Measurements from ENCODE around the gene MAP2K2.

Gene MAP2K2

GRCh38 chr19:4043966-4044715 is 79.8 kb downstream of the MAP2K2 start:
- DNase-seq (ENCODE audit: low read depth in 2 of 2): no peak

GRCh38 chr19:4043401-4043800 is 80.5 kb downstream of the MAP2K2 start:
- no peak for DNase-seq (ENCODE audit: low read depth in 2 of 2)

- DNase-seq (ENCODE audit: low read depth in 2 of 2): no peak
Measured at GRCh38 chr19:4042731-4043082, 81.2 kb downstream of the MAP2K2 start.

- no peak for DNase-seq (ENCODE audit: low read depth in 2 of 2)
Measured at GRCh38 chr19:4042064-4042730, 81.7 kb downstream of the MAP2K2 start.

Measured in stimulated activated CD8-positive, alpha-beta memory T cell treated with anti-CD3 and anti-CD28 coated beads, Interleukin-15, amount 100 ng/mL, for 4 hours (primary cell).